Endometrium (tissue), 2 donors: ENCODE measurements around the gene SLC40A1.
A peak's percentile ranks its signal among the peaks of the same experiment; 100 is the strongest.

Experiments used
- FAIRE-seq: peaks from 2 replicates; lab custom pipeline; 2012; peaks lifted over from hg19 to GRCh38; lab: Jason Lieb, UNC
- donor health status: control.
- donor health status: control.

The SLC40A1 gene

DNA sequence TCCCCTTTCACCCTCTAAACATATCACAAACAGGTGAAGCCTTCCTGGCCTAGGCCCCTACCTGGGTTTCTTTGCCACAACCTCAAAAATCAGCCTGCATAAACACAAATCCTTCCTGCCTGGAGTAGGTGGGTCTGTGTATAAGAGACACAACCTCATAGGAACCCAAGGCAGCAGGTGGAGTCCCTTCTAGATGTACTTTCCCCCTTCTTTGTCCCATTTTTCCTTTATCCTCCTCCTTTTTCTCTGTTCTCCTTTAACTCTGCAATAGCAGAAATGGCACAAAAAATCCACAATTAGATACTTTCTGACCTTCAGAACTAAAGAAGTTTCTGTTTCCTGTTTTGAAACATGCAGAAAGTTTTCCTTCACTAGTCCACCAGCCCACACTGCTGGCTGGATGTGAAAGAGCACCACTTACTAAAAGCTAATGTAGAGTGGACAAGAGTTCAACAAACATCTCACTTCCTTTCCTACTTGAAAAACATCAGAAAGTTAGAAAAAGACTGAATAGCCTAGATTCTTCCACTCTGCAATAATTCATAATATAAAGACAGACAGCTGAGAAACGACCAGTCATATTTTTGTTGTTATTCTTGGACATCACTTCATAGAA lies 11.2 kb downstream of the SLC40A1 start:
- FAIRE-seq: peak; percentile 37

DNA sequence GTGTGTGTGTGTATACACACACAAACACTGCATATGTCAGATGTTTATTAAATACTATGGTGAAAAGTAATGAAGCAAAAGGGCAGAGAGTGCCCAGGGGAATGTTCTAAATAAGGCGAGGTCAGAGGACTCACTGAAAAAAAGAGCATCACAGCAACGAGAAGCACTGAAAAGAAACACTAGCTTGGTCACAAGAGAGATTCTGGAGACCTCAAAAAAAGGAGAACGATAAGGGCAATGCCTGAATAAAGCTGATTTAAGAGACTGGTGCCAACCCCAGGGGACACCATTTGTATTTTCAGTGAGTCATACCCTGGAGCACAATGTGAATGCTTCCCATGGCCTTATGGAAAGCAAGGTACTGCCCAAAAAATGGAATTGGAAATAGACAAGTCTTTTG lies 14.5 kb downstream of the SLC40A1 start:
- FAIRE-seq: no peak

- peak; percentile 66 for FAIRE-seq
Observed at GRCh38 chr2:189561371-189562038, 19.1 kb downstream of the SLC40A1 start.

GRCh38 chr2:189560273-189560586 lies 20.4 kb downstream of the SLC40A1 start:
- no peak for FAIRE-seq

DNA sequence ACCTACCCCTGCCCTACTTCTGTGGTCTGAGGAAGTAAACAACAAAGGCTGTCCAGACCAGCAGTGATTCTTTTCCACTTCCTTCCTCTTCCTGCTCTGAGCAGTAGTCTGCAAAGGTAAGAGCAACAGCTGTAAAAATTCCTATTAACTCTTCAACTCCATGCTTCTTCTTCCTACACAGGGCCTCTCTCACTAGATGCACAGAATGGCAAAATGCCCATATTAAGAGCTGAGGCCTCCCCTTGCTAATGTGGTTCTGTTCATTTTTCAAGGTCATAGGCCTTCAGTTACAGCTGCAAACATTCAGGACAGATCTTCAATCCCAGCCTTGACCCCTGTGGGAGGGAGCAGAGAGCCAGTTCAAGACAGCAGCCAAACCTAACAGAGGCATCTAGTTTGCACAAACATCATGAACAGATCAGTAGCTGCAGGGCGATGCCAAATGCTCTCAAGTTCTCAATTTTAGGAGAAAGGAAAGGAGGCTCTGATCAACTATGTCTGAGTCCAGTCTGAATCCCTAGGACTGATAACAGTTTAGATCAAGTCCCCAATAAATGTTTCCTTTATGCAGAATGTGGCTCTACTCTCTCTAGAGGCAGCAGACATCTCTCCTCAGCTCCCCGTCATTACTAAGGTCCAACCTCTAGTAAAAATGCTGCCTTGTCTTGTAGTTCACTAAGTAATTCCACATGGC lies 20.9 kb downstream of the SLC40A1 start:
- no peak for FAIRE-seq

GRCh38 chr2:189558516-189559272 lies 21.9 kb downstream of the SLC40A1 start:
- FAIRE-seq: no peak

DNA sequence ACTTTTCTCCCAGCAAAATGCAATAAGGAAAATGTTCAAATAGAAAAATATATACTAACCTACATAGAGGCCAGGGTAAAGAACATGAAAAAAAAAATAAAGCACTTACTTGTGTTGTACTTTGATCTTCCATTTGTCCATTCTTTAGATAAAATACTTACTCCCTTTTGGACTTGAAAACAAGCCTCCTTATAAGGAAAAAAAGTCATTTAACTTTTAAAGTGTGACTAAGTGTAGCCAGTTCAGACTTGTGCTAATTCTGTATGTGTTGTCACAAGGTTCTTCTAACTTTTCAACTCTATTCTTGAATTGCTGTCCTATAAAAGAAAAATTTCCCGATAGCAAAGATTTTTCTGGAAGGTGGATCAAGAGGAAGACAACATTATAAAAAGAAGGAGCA lies 23.2 kb downstream of the SLC40A1 start:
- FAIRE-seq: peak; percentile 41

- no peak for FAIRE-seq
Observed at GRCh38 chr2:189556526-189556925, 24.1 kb downstream of the SLC40A1 start.

- no peak for FAIRE-seq
Observed at GRCh38 chr2:189555232-189555631, 25.4 kb downstream of the SLC40A1 start.

GRCh38 chr2:189553504-189554088 lies 27.0 kb downstream of the SLC40A1 start:
- FAIRE-seq: no peak

DNA sequence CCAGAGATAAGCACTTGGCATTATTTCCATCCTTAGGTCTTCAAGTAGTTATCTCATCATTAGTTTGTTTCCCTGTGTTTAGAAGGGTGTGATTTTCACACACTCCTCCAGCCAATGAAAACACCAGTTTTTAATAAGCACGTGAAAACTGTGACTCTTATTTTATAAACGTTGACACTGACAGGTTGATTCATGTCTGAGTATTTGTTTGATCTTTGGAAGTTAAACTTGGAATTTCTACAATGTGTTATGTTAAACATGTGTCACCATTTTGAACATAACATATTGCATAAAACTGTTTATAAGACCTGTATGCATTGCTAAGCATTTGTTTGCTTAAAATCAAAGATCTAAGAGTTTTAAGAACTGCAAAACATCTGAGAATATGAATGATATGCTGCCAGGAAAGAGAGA lies 27.6 kb downstream of the SLC40A1 start:
- peak; percentile 4 for FAIRE-seq

DNA sequence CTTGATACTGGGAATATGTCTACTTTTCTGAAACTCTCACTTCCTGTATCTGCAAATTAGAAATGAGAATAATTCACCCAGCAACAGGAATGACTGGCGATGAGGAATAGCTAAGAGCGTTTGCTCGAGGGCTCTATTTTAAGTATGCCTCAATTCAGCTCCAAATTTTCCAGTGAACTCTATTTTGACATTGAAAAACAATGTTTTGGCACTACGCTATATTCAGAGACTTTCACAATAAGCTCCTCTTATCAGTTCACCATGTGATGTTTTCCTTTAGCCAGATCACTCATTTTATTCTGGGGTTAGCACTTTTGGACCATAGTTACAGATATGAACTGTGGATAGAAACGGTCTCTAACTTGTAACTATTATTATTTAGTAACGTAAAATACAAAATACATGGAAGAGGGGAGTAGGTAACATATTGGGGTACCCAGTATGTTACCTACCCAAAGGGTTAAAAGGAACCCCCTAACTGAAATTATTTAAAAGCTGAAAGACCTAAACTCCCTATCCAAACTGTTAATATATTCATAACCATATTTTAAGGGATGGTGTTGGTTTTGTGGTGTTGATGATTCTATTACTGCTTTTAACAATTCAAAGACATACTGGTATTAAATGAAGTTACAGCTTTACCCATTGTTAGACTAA lies 28.1 kb downstream of the SLC40A1 start:
- no peak for FAIRE-seq

DNA sequence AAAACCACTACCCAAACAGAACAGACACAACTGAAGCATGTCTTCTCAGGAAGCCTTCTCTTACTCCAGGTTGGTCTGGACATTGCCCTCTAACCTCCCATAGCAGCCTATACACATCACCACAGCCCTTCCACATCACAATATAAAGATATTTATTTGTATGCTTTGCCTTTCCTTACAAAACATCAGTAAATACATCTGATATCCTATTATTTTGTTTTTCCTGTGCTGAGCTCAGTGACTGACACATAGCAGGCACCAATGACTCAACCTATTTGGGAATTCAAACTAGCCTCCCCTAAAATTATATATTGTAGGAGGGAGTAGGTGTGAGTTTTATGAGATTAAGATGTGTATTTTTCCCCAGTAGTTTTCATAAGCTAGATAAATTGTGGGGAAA lies 28.8 kb downstream of the SLC40A1 start:
- no peak for FAIRE-seq

- peak; percentile 93 for FAIRE-seq
Observed at GRCh38 chr2:189549449-189549832, 31.1 kb downstream of the SLC40A1 start.

- no peak for FAIRE-seq
Observed at GRCh38 chr2:189548666-189549448, 31.7 kb downstream of the SLC40A1 start.

- no peak for FAIRE-seq
Observed at GRCh38 chr2:189545418-189545817, 35.2 kb downstream of the SLC40A1 start.

- no peak for FAIRE-seq
Observed at GRCh38 chr2:189544318-189545042, 36.1 kb downstream of the SLC40A1 start.

DNA sequence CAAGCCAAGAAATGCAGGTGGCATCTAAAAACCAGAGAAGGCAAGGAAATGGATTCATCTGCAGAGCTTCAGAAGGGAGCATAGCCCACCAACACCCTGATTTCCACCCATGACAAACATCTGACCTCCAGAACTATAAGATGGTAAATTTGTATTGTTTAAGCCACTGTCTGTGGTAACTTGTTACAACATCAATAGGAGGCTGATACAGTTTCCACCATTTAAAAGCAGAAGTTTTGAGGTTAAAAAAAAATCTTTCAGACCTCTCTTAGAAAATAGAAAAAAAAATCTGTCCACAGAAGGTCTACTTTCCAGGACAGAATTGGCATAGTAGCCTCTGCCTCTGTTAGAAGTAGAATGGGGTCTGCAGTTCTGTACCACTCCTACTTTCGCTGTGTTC lies 37.2 kb downstream of the SLC40A1 start:
- FAIRE-seq: no peak

GRCh38 chr2:189542145-189542882 lies 38.3 kb downstream of the SLC40A1 start:
- FAIRE-seq: no peak

- FAIRE-seq: no peak
Observed at GRCh38 chr2:189541591-189541990, 39.0 kb downstream of the SLC40A1 start.
